Neural cell (in vitro differentiated cells): Measurements from ENCODE around the gene SHROOM2.

Experiments
- EP300 ChIP-seq: fragments of 450-650 bp; conservative IDR thresholded peaks from 2 replicates; pipeline ENCODE4 v1.6.1; 2014; ENCODE audit warnings: antibody characterized with exemption, mild to moderate bottlenecking, moderate library complexity; ENCODE audit not compliant: poor library complexity, severe bottlenecking
- EZH2 ChIP-seq: fragments of 200-600, 300-800 bp; shearing (Covaris generic), sonication (generic); IDR thresholded peaks from 2 replicates; pipeline ENCODE4 v1.6.1; 2014; ENCODE audit warnings: antibody characterized with exemption, low read length, borderline replicate concordance, mild to moderate bottlenecking; ENCODE audit not compliant: insufficient read depth, poor library complexity, severe bottlenecking
- MXI1 ChIP-seq: fragments of 450-650 bp; conservative IDR thresholded peaks from 2 replicates; pipeline ENCODE4 v1.6.1; 2014; ENCODE audit warnings: antibody characterized with exemption, mild to moderate bottlenecking; ENCODE audit not compliant: poor library complexity, severe bottlenecking
- POLR2AphosphoS5 ChIP-seq: IDR thresholded peaks from 2 replicates; pipeline ENCODE4 v1.6.1; 2012
- RAD21 ChIP-seq: fragments of 450-650 bp; conservative IDR thresholded peaks from 2 replicates; pipeline ENCODE4 v1.6.1; 2014; ENCODE audit warnings: antibody characterized with exemption, mild to moderate bottlenecking, moderate library complexity
- SMC3 ChIP-seq: fragments of 450-650 bp; conservative IDR thresholded peaks from 2 replicates; pipeline ENCODE4 v1.6.1; 2014; ENCODE audit warnings: antibody characterized with exemption, mild to moderate bottlenecking, moderate library complexity; ENCODE audit not compliant: poor library complexity
- TAF1 ChIP-seq: IDR thresholded peaks from 2 replicates; pipeline ENCODE4 v1.6.1; 2012; ENCODE audit warnings: low read depth
- TF ChIP-seq, protein P1 (sequence below): fragments of 450-650 bp; IDR thresholded peaks from 2 replicates; pipeline ENCODE4 v1.5.1; 2014; ENCODE audit warnings: antibody characterized with exemption, mild to moderate bottlenecking, moderate library complexity; ENCODE audit not compliant: poor library complexity, severe bottlenecking
- TF ChIP-seq, protein P2 (sequence below): IDR thresholded peaks from 2 replicates; pipeline ENCODE4 v1.6.1; 2012; ENCODE audit warnings: borderline replicate concordance

DNA sequence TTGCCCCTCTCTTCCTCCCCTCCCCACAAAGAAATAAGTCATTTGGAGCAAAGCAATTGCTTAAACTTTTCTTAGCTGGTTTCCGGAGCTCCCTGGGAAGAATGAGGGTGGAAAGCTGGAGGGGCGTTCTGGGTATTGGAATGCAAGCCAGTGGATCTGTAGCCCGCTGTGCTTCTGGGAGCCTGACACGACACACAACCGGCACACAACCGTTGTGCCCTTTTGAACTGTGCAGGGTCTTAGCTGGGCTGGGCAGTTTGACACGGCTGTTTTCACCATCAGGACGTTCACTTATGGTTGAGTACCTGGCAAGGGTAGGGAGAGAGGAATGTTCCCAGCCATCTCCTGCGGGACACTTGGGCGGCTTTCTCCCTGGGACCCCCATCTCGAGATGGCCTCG lies 38.3 kb downstream of the SHROOM2 start:
- TF ChIP-seq, protein P1, sequence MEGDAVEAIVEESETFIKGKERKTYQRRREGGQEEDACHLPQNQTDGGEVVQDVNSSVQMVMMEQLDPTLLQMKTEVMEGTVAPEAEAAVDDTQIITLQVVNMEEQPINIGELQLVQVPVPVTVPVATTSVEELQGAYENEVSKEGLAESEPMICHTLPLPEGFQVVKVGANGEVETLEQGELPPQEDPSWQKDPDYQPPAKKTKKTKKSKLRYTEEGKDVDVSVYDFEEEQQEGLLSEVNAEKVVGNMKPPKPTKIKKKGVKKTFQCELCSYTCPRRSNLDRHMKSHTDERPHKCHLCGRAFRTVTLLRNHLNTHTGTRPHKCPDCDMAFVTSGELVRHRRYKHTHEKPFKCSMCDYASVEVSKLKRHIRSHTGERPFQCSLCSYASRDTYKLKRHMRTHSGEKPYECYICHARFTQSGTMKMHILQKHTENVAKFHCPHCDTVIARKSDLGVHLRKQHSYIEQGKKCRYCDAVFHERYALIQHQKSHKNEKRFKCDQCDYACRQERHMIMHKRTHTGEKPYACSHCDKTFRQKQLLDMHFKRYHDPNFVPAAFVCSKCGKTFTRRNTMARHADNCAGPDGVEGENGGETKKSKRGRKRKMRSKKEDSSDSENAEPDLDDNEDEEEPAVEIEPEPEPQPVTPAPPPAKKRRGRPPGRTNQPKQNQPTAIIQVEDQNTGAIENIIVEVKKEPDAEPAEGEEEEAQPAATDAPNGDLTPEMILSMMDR = no peak
- no peak for TF ChIP-seq RAD21
- no peak for TF ChIP-seq EP300
- TF ChIP-seq, protein P2, sequence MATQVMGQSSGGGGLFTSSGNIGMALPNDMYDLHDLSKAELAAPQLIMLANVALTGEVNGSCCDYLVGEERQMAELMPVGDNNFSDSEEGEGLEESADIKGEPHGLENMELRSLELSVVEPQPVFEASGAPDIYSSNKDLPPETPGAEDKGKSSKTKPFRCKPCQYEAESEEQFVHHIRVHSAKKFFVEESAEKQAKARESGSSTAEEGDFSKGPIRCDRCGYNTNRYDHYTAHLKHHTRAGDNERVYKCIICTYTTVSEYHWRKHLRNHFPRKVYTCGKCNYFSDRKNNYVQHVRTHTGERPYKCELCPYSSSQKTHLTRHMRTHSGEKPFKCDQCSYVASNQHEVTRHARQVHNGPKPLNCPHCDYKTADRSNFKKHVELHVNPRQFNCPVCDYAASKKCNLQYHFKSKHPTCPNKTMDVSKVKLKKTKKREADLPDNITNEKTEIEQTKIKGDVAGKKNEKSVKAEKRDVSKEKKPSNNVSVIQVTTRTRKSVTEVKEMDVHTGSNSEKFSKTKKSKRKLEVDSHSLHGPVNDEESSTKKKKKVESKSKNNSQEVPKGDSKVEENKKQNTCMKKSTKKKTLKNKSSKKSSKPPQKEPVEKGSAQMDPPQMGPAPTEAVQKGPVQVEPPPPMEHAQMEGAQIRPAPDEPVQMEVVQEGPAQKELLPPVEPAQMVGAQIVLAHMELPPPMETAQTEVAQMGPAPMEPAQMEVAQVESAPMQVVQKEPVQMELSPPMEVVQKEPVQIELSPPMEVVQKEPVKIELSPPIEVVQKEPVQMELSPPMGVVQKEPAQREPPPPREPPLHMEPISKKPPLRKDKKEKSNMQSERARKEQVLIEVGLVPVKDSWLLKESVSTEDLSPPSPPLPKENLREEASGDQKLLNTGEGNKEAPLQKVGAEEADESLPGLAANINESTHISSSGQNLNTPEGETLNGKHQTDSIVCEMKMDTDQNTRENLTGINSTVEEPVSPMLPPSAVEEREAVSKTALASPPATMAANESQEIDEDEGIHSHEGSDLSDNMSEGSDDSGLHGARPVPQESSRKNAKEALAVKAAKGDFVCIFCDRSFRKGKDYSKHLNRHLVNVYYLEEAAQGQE = no peak
- no peak for TF ChIP-seq TAF1
- no peak for TF ChIP-seq POLR2AphosphoS5
- TF ChIP-seq EZH2 = no peak
- TF ChIP-seq MXI1 = no peak
- no peak for TF ChIP-seq SMC3
